HEK293 (cell line): ENCODE data around the gene C2CD2L.

Experiments
- SALL2 ChIP-seq: fragments of 450-650 bp; formaldehyde crosslinking; IDR thresholded peaks from 2 replicates; pipeline ENCODE4 v1.5.0; 2017; ENCODE audit warnings: missing biosample characterization, mild to moderate bottlenecking, missing genetic modification characterization, borderline replicate concordance
- TF ChIP-seq, protein P1 (sequence below): fragments of 450-650 bp; formaldehyde crosslinking; IDR thresholded peaks from 2 replicates; pipeline ENCODE4 v1.5.1; 2016; ENCODE audit warnings: missing biosample characterization, missing genetic modification characterization

DNA sequence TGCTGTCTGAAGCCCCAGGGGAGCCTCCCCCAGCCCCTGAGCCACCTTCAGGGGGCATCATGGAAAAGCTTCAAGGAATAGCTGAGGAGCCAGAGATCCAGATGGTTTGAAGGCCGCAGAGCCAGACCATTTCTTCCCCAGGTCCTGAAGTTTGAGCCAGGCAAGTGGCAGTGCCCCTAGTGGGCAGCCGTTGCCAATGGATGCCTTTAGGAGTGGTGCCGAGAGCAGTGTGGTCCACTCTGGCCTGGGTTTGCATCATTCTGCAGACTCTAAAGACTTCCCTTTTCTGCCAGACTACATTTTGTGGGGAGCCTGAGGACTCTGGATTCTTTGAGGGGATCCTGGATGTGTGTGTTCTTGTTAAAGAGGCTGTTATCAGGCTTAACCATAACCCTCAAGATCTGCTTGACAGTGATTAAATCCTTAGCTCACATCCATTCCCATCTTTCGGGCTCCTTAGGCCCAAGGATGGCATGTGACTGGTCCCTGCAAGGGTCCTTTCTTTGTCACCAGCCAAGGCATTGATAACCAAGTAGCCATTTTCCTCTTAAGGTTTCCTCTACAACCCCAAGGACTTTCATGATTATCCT is 27.3 kb downstream of the C2CD2L start:
- no peak for TF ChIP-seq SALL2 (tag by site-specific recombination)
- TF ChIP-seq, protein P1, sequence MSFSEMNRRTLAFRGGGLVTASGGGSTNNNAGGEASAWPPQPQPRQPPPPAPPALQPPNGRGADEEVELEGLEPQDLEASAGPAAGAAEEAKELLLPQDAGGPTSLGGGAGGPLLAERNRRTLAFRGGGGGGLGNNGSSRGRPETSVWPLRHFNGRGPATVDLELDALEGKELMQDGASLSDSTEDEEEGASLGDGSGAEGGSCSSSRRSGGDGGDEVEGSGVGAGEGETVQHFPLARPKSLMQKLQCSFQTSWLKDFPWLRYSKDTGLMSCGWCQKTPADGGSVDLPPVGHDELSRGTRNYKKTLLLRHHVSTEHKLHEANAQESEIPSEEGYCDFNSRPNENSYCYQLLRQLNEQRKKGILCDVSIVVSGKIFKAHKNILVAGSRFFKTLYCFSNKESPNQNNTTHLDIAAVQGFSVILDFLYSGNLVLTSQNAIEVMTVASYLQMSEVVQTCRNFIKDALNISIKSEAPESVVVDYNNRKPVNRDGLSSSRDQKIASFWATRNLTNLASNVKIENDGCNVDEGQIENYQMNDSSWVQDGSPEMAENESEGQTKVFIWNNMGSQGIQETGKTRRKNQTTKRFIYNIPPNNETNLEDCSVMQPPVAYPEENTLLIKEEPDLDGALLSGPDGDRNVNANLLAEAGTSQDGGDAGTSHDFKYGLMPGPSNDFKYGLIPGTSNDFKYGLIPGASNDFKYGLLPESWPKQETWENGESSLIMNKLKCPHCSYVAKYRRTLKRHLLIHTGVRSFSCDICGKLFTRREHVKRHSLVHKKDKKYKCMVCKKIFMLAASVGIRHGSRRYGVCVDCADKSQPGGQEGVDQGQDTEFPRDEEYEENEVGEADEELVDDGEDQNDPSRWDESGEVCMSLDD (tag by site-specific recombination), result no peak
